HepG2 (cell line): ENCODE measurements around the gene SFXN5. TPM values are rescaled to one million over a fixed set of nuclear protein-coding genes. Genes with fewer than 3 reads are reported as not detected.

Source experiments
- AKAP8 ChIP-seq: sonication (generic); formaldehyde crosslinking; IDR thresholded peaks from 2 replicates; pipeline ENCODE4 v1.5.1; 2020; ENCODE audit warnings: mild to moderate bottlenecking, missing genetic modification reagents
- ATRX ChIP-seq: sonication (generic); formaldehyde crosslinking; IDR thresholded peaks from 2 replicates; pipeline ENCODE4 v1.4.0; 2020; ENCODE audit warnings: missing genetic modification reagents, borderline replicate concordance
- ISL2 ChIP-seq: sonication (generic); formaldehyde crosslinking; IDR thresholded peaks from 2 replicates; pipeline ENCODE4 v1.5.0; 2020; ENCODE audit warnings: missing genetic modification reagents
- KDM4B ChIP-seq: sonication (generic); formaldehyde crosslinking; IDR thresholded peaks from 2 replicates; pipeline ENCODE4 v1.4.0; 2020; ENCODE audit warnings: missing genetic modification reagents
- MEIS1 ChIP-seq: sonication (generic); formaldehyde crosslinking; IDR thresholded peaks from 2 replicates; pipeline ENCODE4 v1.9.0; 2021; ENCODE audit warnings: mild to moderate bottlenecking, missing genetic modification reagents, moderate library complexity, borderline replicate concordance
- U2AF1 ChIP-seq: fragments of 200-400 bp; formaldehyde crosslinking; optimal IDR thresholded peaks from 2 replicates; pipeline ENCODE3; 2017; ENCODE audit warnings: mild to moderate bottlenecking, low read depth, low read length
- ZNF136 ChIP-seq: sonication (generic); formaldehyde crosslinking; IDR thresholded peaks from 2 replicates; pipeline ENCODE4 v1.8.1; 2022; ENCODE audit warnings: low read depth, mild to moderate bottlenecking, moderate library complexity, missing genetic modification reagents
- ZNF33B ChIP-seq: sonication (generic); formaldehyde crosslinking; IDR thresholded peaks from 2 replicates; pipeline ENCODE4 v1.5.1; 2020; ENCODE audit warnings: mild to moderate bottlenecking, missing genetic modification reagents
- ZNF34 ChIP-seq: sonication (generic); formaldehyde crosslinking; IDR thresholded peaks from 2 replicates; pipeline ENCODE4 v1.4.0; 2020; ENCODE audit warnings: mild to moderate bottlenecking, missing genetic modification reagents, borderline replicate concordance
- polyA plus RNA-seq, 8 experiments: library from polyadenylated mRNA; depleted of rRNA in 3 of 8; stranded (reverse) in 7 of 8; unstranded in 1 of 8; fragments of >200 nt; fragmentation: Illumina TruSeq in 4 of 8; extraction: Trizol in 4 of 8; gene quantifications; 2 replicates each; pipeline versions ENCODE4 v1.2.1 to v1.2.3, GENCODE V29; 2011 to 2016; ENCODE audit warnings: low read depth in 4 of 8, missing spikeins in 1 of 8, mixed read lengths in 1 of 8; ENCODE audit not compliant: insufficient read depth in 1 of 8
- total RNA-seq, 5 experiments: library from RNA; depleted of rRNA; stranded (reverse); fragments of >200 nt; fragmentation: Illumina TruSeq; extraction: Trizol; gene quantifications; 2 replicates each; pipeline ENCODE4 v1.2.3, GENCODE V29; 2016; ENCODE audit warnings: low read depth in 1 of 5
- TF ChIP-seq, protein P1 (sequence below): sonication (generic); formaldehyde crosslinking; IDR thresholded peaks from 2 replicates; pipeline ENCODE4 v1.5.0; 2020; ENCODE audit warnings: mild to moderate bottlenecking, missing genetic modification reagents
- TF ChIP-seq, protein P2 (sequence below): sonication (generic); formaldehyde crosslinking; IDR thresholded peaks from 2 replicates; pipeline ENCODE4 v1.5.0; 2020; ENCODE audit warnings: missing genetic modification reagents, mild to moderate bottlenecking, borderline replicate concordance
- TF ChIP-seq, protein P3 (sequence below): sonication (generic); formaldehyde crosslinking; IDR thresholded peaks from 2 replicates; pipeline ENCODE4 v1.4.0; 2020; ENCODE audit warnings: mild to moderate bottlenecking, missing genetic modification reagents
- TF ChIP-seq, protein P4 (sequence below): sonication (generic); formaldehyde crosslinking; conservative IDR thresholded peaks from 2 replicates; pipeline ENCODE4 v1.8.0; 2022; ENCODE audit warnings: missing genetic modification reagents
- TF ChIP-seq, protein P5 (sequence below): sonication (generic); formaldehyde crosslinking; IDR thresholded peaks from 2 replicates; pipeline ENCODE4 v1.5.1; 2020; ENCODE audit warnings: mild to moderate bottlenecking, missing genetic modification reagents

SFXN5 gene
- total and polyA plus RNA-seq, 2 of the 13 experiments (the other 11 are each of a cell fraction or from before 2014, with no cell fraction given) = 34.9 to 37.4 TPM

DNA sequence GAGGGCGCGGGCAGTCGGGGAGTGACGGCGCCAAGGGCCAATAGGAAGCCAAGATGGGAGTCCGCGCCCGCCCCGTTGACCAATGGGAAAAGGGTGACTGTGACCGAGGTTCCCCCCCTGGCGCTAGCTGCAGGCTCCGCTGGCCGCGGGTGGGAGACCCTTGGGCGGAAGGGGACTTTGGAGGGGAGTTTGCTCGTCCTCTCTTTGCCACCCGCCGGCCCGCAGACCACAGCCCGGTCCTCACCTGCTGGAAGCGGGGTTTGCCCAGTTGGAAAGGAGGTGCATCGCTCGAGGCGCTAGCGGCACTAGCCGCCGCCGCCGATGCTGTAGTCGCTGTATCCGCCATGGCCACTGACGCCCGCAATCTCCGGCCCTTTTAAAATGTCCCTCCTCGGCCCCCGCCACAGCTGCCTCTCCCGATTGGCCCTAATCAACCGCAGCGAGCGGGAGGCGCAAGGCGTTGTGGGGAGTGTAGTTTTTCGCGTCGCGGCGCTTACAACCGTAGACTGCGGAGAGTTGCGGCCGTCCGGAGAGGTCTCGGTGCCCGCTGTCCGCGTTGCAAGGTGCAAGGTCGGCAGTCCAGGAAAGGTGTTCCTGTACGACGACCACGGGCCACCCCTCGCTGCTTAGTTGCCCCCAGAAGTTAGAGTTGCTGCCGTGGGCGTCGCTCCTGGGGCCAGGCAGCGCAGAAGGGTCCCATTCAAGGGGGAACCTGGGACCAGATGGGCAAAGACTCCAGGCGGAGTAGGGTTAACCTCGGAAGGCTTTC, at the start of gene SFXN5 (continued):
- TF ChIP-seq, protein P1, sequence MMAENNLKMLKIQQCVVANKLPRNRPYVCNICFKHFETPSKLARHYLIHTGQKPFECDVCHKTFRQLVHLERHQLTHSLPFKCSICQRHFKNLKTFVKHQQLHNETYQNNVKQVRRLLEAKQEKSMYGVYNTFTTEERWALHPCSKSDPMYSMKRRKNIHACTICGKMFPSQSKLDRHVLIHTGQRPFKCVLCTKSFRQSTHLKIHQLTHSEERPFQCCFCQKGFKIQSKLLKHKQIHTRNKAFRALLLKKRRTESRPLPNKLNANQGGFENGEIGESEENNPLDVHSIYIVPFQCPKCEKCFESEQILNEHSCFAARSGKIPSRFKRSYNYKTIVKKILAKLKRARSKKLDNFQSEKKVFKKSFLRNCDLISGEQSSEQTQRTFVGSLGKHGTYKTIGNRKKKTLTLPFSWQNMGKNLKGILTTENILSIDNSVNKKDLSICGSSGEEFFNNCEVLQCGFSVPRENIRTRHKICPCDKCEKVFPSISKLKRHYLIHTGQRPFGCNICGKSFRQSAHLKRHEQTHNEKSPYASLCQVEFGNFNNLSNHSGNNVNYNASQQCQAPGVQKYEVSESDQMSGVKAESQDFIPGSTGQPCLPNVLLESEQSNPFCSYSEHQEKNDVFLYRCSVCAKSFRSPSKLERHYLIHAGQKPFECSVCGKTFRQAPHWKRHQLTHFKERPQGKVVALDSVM = peak; percentile 43; the same call in 1 of the 2 replicates
- TF ChIP-seq, protein P2, sequence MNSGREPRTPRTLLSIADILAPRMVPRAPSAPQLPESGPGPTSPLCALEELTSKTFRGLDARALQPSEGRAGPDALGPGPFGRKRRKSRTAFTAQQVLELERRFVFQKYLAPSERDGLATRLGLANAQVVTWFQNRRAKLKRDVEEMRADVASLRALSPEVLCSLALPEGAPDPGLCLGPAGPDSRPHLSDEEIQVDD (CRISPR knock-in tag) = 0 out of 2 replicates have a peak, but pooled peaks have one; percentile 35
- TF ChIP-seq, protein P3, sequence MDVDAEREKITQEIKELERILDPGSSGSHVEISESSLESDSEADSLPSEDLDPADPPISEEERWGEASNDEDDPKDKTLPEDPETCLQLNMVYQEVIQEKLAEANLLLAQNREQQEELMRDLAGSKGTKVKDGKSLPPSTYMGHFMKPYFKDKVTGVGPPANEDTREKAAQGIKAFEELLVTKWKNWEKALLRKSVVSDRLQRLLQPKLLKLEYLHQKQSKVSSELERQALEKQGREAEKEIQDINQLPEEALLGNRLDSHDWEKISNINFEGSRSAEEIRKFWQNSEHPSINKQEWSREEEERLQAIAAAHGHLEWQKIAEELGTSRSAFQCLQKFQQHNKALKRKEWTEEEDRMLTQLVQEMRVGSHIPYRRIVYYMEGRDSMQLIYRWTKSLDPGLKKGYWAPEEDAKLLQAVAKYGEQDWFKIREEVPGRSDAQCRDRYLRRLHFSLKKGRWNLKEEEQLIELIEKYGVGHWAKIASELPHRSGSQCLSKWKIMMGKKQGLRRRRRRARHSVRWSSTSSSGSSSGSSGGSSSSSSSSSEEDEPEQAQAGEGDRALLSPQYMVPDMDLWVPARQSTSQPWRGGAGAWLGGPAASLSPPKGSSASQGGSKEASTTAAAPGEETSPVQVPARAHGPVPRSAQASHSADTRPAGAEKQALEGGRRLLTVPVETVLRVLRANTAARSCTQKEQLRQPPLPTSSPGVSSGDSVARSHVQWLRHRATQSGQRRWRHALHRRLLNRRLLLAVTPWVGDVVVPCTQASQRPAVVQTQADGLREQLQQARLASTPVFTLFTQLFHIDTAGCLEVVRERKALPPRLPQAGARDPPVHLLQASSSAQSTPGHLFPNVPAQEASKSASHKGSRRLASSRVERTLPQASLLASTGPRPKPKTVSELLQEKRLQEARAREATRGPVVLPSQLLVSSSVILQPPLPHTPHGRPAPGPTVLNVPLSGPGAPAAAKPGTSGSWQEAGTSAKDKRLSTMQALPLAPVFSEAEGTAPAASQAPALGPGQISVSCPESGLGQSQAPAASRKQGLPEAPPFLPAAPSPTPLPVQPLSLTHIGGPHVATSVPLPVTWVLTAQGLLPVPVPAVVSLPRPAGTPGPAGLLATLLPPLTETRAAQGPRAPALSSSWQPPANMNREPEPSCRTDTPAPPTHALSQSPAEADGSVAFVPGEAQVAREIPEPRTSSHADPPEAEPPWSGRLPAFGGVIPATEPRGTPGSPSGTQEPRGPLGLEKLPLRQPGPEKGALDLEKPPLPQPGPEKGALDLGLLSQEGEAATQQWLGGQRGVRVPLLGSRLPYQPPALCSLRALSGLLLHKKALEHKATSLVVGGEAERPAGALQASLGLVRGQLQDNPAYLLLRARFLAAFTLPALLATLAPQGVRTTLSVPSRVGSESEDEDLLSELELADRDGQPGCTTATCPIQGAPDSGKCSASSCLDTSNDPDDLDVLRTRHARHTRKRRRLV = peak; percentile 11; the same call in 1 of the 2 replicates
- TF ChIP-seq, protein P4, sequence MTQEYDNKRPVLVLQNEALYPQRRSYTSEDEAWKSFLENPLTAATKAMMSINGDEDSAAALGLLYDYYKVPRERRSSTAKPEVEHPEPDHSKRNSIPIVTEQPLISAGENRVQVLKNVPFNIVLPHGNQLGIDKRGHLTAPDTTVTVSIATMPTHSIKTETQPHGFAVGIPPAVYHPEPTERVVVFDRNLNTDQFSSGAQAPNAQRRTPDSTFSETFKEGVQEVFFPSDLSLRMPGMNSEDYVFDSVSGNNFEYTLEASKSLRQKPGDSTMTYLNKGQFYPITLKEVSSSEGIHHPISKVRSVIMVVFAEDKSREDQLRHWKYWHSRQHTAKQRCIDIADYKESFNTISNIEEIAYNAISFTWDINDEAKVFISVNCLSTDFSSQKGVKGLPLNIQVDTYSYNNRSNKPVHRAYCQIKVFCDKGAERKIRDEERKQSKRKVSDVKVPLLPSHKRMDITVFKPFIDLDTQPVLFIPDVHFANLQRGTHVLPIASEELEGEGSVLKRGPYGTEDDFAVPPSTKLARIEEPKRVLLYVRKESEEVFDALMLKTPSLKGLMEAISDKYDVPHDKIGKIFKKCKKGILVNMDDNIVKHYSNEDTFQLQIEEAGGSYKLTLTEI (CRISPR knock-in tag) = no peak
- TF ChIP-seq ZNF34 (CRISPR knock-in tag) (0 out of 2 replicates have a peak, but pooled peaks have one; percentile 75), MEIS1 (CRISPR knock-in tag) (0 out of 2 replicates have a peak, but pooled peaks have one; percentile 40), ZNF33B (CRISPR knock-in tag) (peak; percentile 87; the same call in 1 of the 2 replicates), U2AF1 (peak; percentile 82), ATRX (no peak), ZNF136 (CRISPR knock-in tag) (peak; percentile 93; the same call in 1 of the 2 replicates), AKAP8 (CRISPR knock-in tag) (peak; percentile 78; the same call in 1 of the 2 replicates), ISL2 (CRISPR knock-in tag) (peak; percentile 86), KDM4B (CRISPR knock-in tag) (peak; percentile 50; the same call in 1 of the 2 replicates)
- TF ChIP-seq, protein P5, sequence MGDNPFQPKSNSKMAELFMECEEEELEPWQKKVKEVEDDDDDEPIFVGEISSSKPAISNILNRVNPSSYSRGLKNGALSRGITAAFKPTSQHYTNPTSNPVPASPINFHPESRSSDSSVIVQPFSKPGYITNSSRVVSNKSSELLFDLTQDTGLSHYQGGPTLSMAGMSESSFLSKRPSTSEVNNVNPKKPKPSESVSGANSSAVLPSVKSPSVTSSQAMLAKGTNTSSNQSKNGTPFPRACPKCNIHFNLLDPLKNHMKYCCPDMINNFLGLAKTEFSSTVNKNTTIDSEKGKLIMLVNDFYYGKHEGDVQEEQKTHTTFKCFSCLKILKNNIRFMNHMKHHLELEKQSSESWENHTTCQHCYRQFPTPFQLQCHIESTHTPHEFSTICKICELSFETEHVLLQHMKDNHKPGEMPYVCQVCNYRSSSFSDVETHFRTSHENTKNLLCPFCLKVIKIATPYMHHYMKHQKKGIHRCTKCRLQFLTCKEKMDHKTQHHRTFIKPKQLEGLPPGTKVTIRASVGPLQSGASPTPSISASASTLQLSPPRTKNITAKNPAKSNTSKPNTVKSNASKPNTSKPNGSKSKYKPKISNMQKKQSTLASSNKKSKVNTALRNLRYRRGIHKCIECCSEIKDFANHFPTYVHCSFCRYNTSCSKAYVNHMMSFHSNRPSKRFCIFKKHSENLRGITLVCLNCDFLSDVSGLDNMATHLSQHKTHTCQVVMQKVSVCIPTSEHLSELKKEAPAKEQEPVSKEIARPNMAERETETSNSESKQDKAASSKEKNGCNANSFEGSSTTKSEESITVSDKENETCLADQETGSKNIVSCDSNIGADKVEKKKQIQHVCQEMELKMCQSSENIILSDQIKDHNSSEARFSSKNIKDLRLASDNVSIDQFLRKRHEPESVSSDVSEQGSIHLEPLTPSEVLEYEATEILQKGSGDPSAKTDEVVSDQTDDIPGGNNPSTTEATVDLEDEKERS = 0 out of 2 replicates have a peak, but pooled peaks have one; percentile 55
